WTC11 (cell line): ENCODE data around the gene NELL1. TPM values are rescaled to one million over a fixed set of nuclear protein-coding genes. Genes with fewer than 3 reads are reported as not detected.

Source experiments
- ATAC-seq: fragments of 200-7000 bp; cut with Tn5 transposase; 2 replicates; pipeline ENCODE4 v1.10.0; 2021; ENCODE audit warnings: mild to moderate bottlenecking, moderate library complexity
- CTCF ChIA-PET: fragments of 300-600 bp; sonication (Branson Sonifier 250); formaldehyde crosslinking; loops from one replicate; lab custom pipeline; 2021; ENCODE audit warnings: antibody characterized with exemption; lab: Charles Lee
- POLR2A ChIA-PET: fragments of 350-600 bp; sonication (Branson Sonifier 250); formaldehyde crosslinking; loops from one replicate; lab custom pipeline; 2021; ENCODE audit warnings: antibody characterized with exemption; lab: Charles Lee
- DNase-seq: peaks from one replicate; pipeline ENCODE4 v3.0.0; 2021; ENCODE audit warnings: low spot score
- H3K27ac Mint-ChIP-seq: 2 replicates; pipeline ENCODE4 v1.8.0; 2021; ENCODE audit warnings: mixed read lengths
- H3K27me3 Mint-ChIP-seq: 2 replicates; pipeline ENCODE4 v1.8.0; 2021; ENCODE audit warnings: low read depth, mild to moderate bottlenecking, moderate library complexity, mixed read lengths
- H3K36me3 Mint-ChIP-seq: 2 replicates; pipeline ENCODE4 v1.8.0; 2021; ENCODE audit warnings: mixed read lengths
- H3K4me1 Mint-ChIP-seq: 2 replicates; pipeline ENCODE4 v1.8.0; 2022; ENCODE audit warnings: mixed read lengths
- H3K4me3 Mint-ChIP-seq: 2 replicates; pipeline ENCODE4 v1.8.0; 2021; ENCODE audit warnings: mild to moderate bottlenecking, moderate library complexity, mixed read lengths
- H3K9me3 Mint-ChIP-seq: 2 replicates; pipeline ENCODE4 v1.8.0; 2021; ENCODE audit warnings: mixed read lengths
- CBFB ChIP-seq: sonication (generic); formaldehyde crosslinking; IDR thresholded peaks from 2 replicates; pipeline ENCODE4 v1.8.1; 2022; ENCODE audit warnings: mild to moderate bottlenecking, low read depth, missing genetic modification reagents
- ESRRA ChIP-seq: sonication (generic); formaldehyde crosslinking; IDR thresholded peaks from 2 replicates; pipeline ENCODE4 v1.8.1; 2022; ENCODE audit warnings: mild to moderate bottlenecking, missing genetic modification reagents, borderline replicate concordance
- FOXJ3 ChIP-seq: sonication (generic); formaldehyde crosslinking; IDR thresholded peaks from 2 replicates; pipeline ENCODE4 v1.9.0; 2021; ENCODE audit warnings: missing genetic modification reagents, mild to moderate bottlenecking, borderline replicate concordance
- GTF2I ChIP-seq: fragments of 250-450 bp; sonication (Bioruptor Pico); conservative IDR thresholded peaks from 2 replicates; pipeline ENCODE4 v1.4.0; 2021; ENCODE audit warnings: mild to moderate bottlenecking
- HMGXB4 ChIP-seq: sonication (generic); formaldehyde crosslinking; IDR thresholded peaks from 2 replicates; pipeline ENCODE4 v1.8.1; 2023; ENCODE audit warnings: mild to moderate bottlenecking, moderate library complexity, missing genetic modification reagents
- KAT7 ChIP-seq: sonication (generic); formaldehyde crosslinking; IDR thresholded peaks from 2 replicates; pipeline ENCODE4 v1.8.1; 2023; ENCODE audit warnings: missing genetic modification reagents, mild to moderate bottlenecking, borderline replicate concordance
- NFYB ChIP-seq: sonication (generic); formaldehyde crosslinking; conservative IDR thresholded peaks from 2 replicates; pipeline ENCODE4 v1.8.0; 2022; ENCODE audit warnings: low read depth, missing genetic modification reagents
- NR2C2 ChIP-seq: sonication (generic); formaldehyde crosslinking; IDR thresholded peaks from 2 replicates; pipeline ENCODE4 v1.8.0; 2022; ENCODE audit warnings: mild to moderate bottlenecking, missing genetic modification reagents
- PRRX2 ChIP-seq: fragments of 250-450 bp; sonication (Bioruptor Pico); IDR thresholded peaks from 2 replicates; pipeline ENCODE4 v1.8.0; 2021; ENCODE audit warnings: mild to moderate bottlenecking
- RELA ChIP-seq: sonication (generic); formaldehyde crosslinking; IDR thresholded peaks from 2 replicates; pipeline ENCODE4 v1.8.1; 2022; ENCODE audit warnings: missing genetic modification reagents, mild to moderate bottlenecking, borderline replicate concordance
- ZNF138 ChIP-seq: sonication (generic); formaldehyde crosslinking; conservative IDR thresholded peaks from 2 replicates; pipeline ENCODE4 v1.8.1; 2022; ENCODE audit warnings: mild to moderate bottlenecking, moderate library complexity, missing genetic modification reagents
- ZNF232 ChIP-seq: sonication (generic); formaldehyde crosslinking; IDR thresholded peaks from 2 replicates; pipeline ENCODE4 v1.8.0; 2022; ENCODE audit warnings: mild to moderate bottlenecking, missing genetic modification reagents
- total RNA-seq: library from RNA; stranded (reverse); gene quantifications from 3 replicates; pipeline ENCODE4 v1.2.3, GENCODE V29; 2021
- TF ChIP-seq, protein P1 (sequence below): sonication (generic); formaldehyde crosslinking; IDR thresholded peaks from 2 replicates; pipeline ENCODE4 v1.8.0; 2022; ENCODE audit warnings: missing genetic modification reagents
- TF ChIP-seq, protein P2 (sequence below): sonication (generic); formaldehyde crosslinking; IDR thresholded peaks from 2 replicates; pipeline ENCODE4 v1.8.1; 2022; ENCODE audit warnings: low read depth, mild to moderate bottlenecking, moderate library complexity, missing genetic modification reagents, borderline replicate concordance

NELL1 gene
- total RNA-seq, 1 experiment from 2014 or later = 1.8 TPM

DNA sequence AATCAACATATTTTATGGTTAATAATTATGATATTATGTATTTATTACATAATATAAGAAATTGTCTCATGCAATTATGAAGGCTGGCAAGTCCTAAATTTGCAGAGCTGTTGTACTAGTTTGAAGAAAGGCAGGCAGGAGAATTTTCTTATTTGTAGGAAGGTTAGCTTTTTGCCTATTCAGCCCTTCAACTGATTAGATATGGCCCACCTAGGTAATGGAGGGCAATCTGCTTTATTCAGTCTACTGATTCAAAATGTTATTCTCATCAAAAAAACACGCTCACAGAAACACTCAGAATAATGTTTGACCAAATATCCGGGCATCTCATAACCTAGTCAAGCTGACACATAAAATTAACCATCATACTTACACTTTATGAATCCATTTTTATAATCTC lies 589.0 kb downstream of the NELL1 start:
- DNase-seq (no peak), ATAC-seq (no peak)
- H3K4me3 Mint-ChIP-seq = no peak overlapping the region
- H3K9me3 Mint-ChIP-seq = peaks cover 12% of the 10 kb centered on the region
- H3K36me3 Mint-ChIP-seq = peaks cover 2% of the 10 kb centered on the region; the same call in 1 of the 2 replicates
- CTCF ChIA-PET = no interaction called here
- TF ChIP-seq KAT7 (CRISPR knock-in tag) = no peak
- TF ChIP-seq, all 79 proteins: peak for 0
- H3K27me3 Mint-ChIP-seq = no peaks in the 10 kb centered on the region
- peaks cover 20% of the 10 kb centered on the region for H3K4me1 Mint-ChIP-seq
- no peak overlapping the region for H3K27ac Mint-ChIP-seq
- POLR2A ChIA-PET = no interaction called here

DNA sequence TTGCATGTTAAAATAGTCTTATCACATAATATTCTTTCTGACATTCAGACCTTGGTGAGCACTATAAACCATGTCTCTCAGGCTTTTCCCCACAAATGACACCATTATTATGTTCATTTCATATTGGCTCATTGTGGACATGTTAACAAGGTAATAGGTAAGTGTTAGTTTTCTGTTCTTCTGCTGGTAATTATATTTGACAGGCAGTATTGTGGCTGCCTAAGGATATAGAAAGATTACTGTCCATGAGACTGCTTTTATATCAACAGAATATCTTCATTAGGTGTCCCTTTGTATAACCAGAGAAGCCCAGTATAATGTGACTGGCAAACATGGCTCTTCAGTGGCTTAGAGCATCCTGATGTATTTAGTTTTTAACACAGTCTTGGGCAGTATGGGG lies 590.7 kb downstream of the NELL1 start:
- no peak overlapping the region for H3K27ac Mint-ChIP-seq
- no peak overlapping the region for H3K4me3 Mint-ChIP-seq
- ChIA-PET POLR2A (no interaction called here), CTCF (no interaction called here)
- TF ChIP-seq, protein P1, sequence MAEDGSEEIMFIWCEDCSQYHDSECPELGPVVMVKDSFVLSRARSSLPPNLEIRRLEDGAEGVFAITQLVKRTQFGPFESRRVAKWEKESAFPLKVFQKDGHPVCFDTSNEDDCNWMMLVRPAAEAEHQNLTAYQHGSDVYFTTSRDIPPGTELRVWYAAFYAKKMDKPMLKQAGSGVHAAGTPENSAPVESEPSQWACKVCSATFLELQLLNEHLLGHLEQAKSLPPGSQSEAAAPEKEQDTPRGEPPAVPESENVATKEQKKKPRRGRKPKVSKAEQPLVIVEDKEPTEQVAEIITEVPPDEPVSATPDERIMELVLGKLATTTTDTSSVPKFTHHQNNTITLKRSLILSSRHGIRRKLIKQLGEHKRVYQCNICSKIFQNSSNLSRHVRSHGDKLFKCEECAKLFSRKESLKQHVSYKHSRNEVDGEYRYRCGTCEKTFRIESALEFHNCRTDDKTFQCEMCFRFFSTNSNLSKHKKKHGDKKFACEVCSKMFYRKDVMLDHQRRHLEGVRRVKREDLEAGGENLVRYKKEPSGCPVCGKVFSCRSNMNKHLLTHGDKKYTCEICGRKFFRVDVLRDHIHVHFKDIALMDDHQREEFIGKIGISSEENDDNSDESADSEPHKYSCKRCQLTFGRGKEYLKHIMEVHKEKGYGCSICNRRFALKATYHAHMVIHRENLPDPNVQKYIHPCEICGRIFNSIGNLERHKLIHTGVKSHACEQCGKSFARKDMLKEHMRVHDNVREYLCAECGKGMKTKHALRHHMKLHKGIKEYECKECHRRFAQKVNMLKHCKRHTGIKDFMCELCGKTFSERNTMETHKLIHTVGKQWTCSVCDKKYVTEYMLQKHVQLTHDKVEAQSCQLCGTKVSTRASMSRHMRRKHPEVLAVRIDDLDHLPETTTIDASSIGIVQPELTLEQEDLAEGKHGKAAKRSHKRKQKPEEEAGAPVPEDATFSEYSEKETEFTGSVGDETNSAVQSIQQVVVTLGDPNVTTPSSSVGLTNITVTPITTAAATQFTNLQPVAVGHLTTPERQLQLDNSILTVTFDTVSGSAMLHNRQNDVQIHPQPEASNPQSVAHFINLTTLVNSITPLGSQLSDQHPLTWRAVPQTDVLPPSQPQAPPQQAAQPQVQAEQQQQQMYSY (CRISPR knock-in tag) = no peak
- no peak for TF ChIP-seq CBFB (CRISPR knock-in tag)
- no peak for TF ChIP-seq GTF2I
- no peak for TF ChIP-seq PRRX2
- TF ChIP-seq ZNF232 (CRISPR knock-in tag) = no peak
- TF ChIP-seq, all 79 proteins: peak for 0
- H3K36me3 Mint-ChIP-seq = no peaks in the 10 kb centered on the region
- H3K4me1 Mint-ChIP-seq = peaks cover 10% of the 10 kb centered on the region
- no peak for DNase-seq
- no peak for ATAC-seq
- H3K27me3 Mint-ChIP-seq = no peaks in the 10 kb centered on the region
- H3K9me3 Mint-ChIP-seq = peaks cover 12% of the 10 kb centered on the region

GRCh38 chr11:21262992-21263391 lies 593.6 kb downstream of the NELL1 start:
- DNase-seq = no peak
- no peaks in the 10 kb centered on the region for H3K36me3 Mint-ChIP-seq
- no peaks in the 10 kb centered on the region for H3K27me3 Mint-ChIP-seq
- ATAC-seq = no peak
- peaks cover 10% of the 10 kb centered on the region for H3K4me1 Mint-ChIP-seq
- TF ChIP-seq ZNF232 (CRISPR knock-in tag) = no peak
- H3K27ac Mint-ChIP-seq = no peak overlapping the region
- H3K9me3 Mint-ChIP-seq = peaks cover 4% of the 10 kb centered on the region
- ChIA-PET CTCF (interaction anchor here (0.8 kb wide), 1 partner anchor 457 kb away, joined by 3 read pairs; no protein-coding TSS in a partner anchor), POLR2A (no interaction called here)
- H3K4me3 Mint-ChIP-seq = no peak overlapping the region

DNA sequence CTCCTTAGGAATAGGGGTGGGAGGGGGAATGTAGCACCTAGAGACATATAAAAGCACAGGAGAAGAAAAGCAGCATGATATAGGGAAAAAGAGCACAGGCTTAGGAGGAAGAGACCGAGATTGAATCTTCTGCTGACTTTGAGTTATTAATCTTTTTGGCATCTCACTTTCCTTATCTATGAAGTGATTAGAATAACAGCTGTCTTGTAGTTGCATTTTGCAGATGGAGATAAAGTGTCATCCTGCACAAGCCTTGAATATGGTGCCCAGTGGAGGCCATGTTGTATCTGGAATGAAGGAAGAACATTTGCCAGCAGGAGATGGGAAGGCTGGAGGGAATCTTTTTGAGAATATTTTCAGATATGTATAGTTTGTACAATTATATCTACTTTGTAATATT lies 594.7 kb downstream of the NELL1 start:
- no peak for TF ChIP-seq NR2C2 (CRISPR knock-in tag)
- no peak for TF ChIP-seq HMGXB4 (CRISPR knock-in tag)
- no peak for TF ChIP-seq RELA (CRISPR knock-in tag)
- TF ChIP-seq, protein P2, sequence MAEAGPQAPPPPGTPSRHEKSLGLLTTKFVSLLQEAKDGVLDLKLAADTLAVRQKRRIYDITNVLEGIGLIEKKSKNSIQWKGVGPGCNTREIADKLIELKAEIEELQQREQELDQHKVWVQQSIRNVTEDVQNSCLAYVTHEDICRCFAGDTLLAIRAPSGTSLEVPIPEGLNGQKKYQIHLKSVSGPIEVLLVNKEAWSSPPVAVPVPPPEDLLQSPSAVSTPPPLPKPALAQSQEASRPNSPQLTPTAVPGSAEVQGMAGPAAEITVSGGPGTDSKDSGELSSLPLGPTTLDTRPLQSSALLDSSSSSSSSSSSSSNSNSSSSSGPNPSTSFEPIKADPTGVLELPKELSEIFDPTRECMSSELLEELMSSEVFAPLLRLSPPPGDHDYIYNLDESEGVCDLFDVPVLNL (CRISPR knock-in tag) = no peak
- TF ChIP-seq NFYB = no peak
- TF ChIP-seq ZNF138 (CRISPR knock-in tag) = no peak
- no peak for TF ChIP-seq ESRRA
- no peak for TF ChIP-seq FOXJ3 (CRISPR knock-in tag)
- Mint-ChIP-seq H3K9me3 (no peaks in the 10 kb centered on the region), H3K4me1 (peaks cover 18% of the 10 kb centered on the region), H3K4me3 (no peak overlapping the region), H3K27ac (no peak overlapping the region), H3K36me3 (no peaks in the 10 kb centered on the region), H3K27me3 (no peaks in the 10 kb centered on the region)
- ATAC-seq (no peak), DNase-seq (no peak)
- ChIA-PET CTCF (no interaction called here), POLR2A (no interaction called here)
